Measurements from ENCODE around the gene SUN3. TPM values are rescaled to one million over a fixed set of nuclear protein-coding genes. Genes with fewer than 3 reads are reported as not detected.

SUN3 gene
- total RNA-seq, 1 experiment from 2014 or later, result not detected

DNA sequence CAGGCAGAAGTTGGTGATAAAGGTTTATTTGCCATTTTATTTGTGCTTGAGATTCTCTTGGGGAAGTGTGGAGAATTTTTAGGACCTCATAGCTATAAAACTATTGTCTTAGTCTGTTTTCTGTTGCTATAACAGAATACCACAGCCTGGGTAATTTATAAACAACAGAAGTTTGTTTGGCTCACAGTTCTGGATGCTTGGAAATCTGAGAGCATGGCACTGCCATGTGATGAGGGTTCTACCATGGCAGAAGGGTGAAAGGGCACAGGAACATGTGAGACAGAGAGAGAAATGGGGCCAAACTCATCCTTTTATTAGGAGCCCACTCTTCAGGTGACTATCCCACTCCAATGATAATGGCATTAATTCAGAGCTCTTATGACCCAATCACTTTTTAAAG is 12.3 kb downstream of the SUN3 start:
- H3K27ac ChIP-seq (ENCODE audit: low read length), result no peak overlapping the region
- H3K9ac ChIP-seq (ENCODE audit: low read length), result no peak overlapping the region
- no peaks in the 10 kb centered on the region for H3K9me3 ChIP-seq (ENCODE audit: low read length)
- H3K4me1 ChIP-seq (ENCODE audit: low read length), result no peaks in the 10 kb centered on the region; the same call in 1 of the 2 replicates
- no peak overlapping the region for H3K4me3 ChIP-seq (ENCODE audit: low read length)
- no peaks in the 10 kb centered on the region for H3K9me2 ChIP-seq (replicated peaks; ENCODE audit: insufficient read depth, low read length)
- DNase-seq, result no peak
- no peak overlapping the region for H2AFZ ChIP-seq (ENCODE audit: low read length)
- H3K27me3 ChIP-seq (ENCODE audit: low read length), result no peaks in the 10 kb centered on the region
- no peaks in the 10 kb centered on the region for H3K36me3 ChIP-seq (ENCODE audit: insufficient read depth, low read length)
- no peaks in the 10 kb centered on the region for H4K20me1 ChIP-seq (ENCODE audit: insufficient read depth, low read depth, low read length)
- H3K4me2 ChIP-seq (ENCODE audit: low read depth, low read length, poor library complexity, severe bottlenecking), result no peak overlapping the region
- no peaks in the 10 kb centered on the region for H3K79me2 ChIP-seq (ENCODE audit: low read length)

GRCh38 chr7:48011951-48012350 is 17.0 kb downstream of the SUN3 start:
- no peak for DNase-seq
- H3K9ac ChIP-seq (ENCODE audit: low read length), result no peak overlapping the region
- no peaks in the 10 kb centered on the region for H3K27me3 ChIP-seq (ENCODE audit: low read length)
- no peaks in the 10 kb centered on the region for H3K79me2 ChIP-seq (ENCODE audit: low read length)
- no peaks in the 10 kb centered on the region; the same call in 1 of the 2 replicates for H3K4me1 ChIP-seq (ENCODE audit: low read length)
- H3K9me2 ChIP-seq (replicated peaks; ENCODE audit: insufficient read depth, low read length), result no peaks in the 10 kb centered on the region
- no peaks in the 10 kb centered on the region for H3K36me3 ChIP-seq (ENCODE audit: insufficient read depth, low read length)
- no peaks in the 10 kb centered on the region for H3K9me3 ChIP-seq (ENCODE audit: low read length)
- H3K27ac ChIP-seq (ENCODE audit: low read length), result no peak overlapping the region
- no peaks in the 10 kb centered on the region for H4K20me1 ChIP-seq (ENCODE audit: insufficient read depth, low read depth, low read length)
- H3K4me2 ChIP-seq (ENCODE audit: low read depth, low read length, poor library complexity, severe bottlenecking), result no peak overlapping the region
- H2AFZ ChIP-seq (ENCODE audit: low read length), result no peak overlapping the region
- no peak overlapping the region for H3K4me3 ChIP-seq (ENCODE audit: low read length)

DNA sequence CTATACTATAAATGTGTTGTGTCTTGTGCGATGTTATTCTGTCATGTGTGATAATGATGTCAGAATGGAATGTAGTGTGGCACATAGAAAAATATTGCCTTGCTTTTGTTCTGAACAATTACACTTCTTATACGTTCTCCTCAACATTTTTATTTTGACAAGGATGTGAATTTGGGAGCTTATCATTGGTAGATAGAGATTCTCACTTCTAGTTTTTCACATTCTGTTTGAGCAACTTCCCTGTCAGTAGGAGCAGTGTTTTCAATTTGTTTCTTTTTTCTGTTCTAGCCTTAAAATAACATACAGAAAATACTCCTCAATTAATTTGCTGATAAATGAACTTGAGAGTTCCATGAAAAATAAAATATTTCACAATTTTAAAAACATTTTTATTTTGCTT is 17.6 kb downstream of the SUN3 start:
- no peak overlapping the region for H3K27ac ChIP-seq (ENCODE audit: low read length)
- no peaks in the 10 kb centered on the region for H3K79me2 ChIP-seq (ENCODE audit: low read length)
- H3K36me3 ChIP-seq (ENCODE audit: insufficient read depth, low read length), result no peaks in the 10 kb centered on the region
- no peak overlapping the region for H3K4me3 ChIP-seq (ENCODE audit: low read length)
- no peaks in the 10 kb centered on the region for H3K9me3 ChIP-seq (ENCODE audit: low read length)
- no peaks in the 10 kb centered on the region for H3K9me2 ChIP-seq (replicated peaks; ENCODE audit: insufficient read depth, low read length)
- no peaks in the 10 kb centered on the region; the same call in 1 of the 2 replicates for H3K4me1 ChIP-seq (ENCODE audit: low read length)
- no peak overlapping the region for H3K9ac ChIP-seq (ENCODE audit: low read length)
- DNase-seq, result no peak
- no peak overlapping the region for H2AFZ ChIP-seq (ENCODE audit: low read length)
- H4K20me1 ChIP-seq (ENCODE audit: insufficient read depth, low read depth, low read length), result no peaks in the 10 kb centered on the region
- H3K4me2 ChIP-seq (ENCODE audit: low read depth, low read length, poor library complexity, severe bottlenecking), result no peak overlapping the region
- no peaks in the 10 kb centered on the region for H3K27me3 ChIP-seq (ENCODE audit: low read length)

GRCh38 chr7:48009954-48010353 is 19.0 kb downstream of the SUN3 start:
- DNase-seq, result no peak
- no peaks in the 10 kb centered on the region for H3K79me2 ChIP-seq (ENCODE audit: low read length)

GRCh38 chr7:48009257-48009656 is 19.6 kb downstream of the SUN3 start:
- no peak overlapping the region for H3K4me3 ChIP-seq (ENCODE audit: low read length)
- no peaks in the 10 kb centered on the region for H3K27me3 ChIP-seq (ENCODE audit: low read length)
- no peak overlapping the region for H3K9ac ChIP-seq (ENCODE audit: low read length)
- no peaks in the 10 kb centered on the region for H3K9me3 ChIP-seq (ENCODE audit: low read length)
- DNase-seq, result no peak
- H3K9me2 ChIP-seq (replicated peaks; ENCODE audit: insufficient read depth, low read length), result no peaks in the 10 kb centered on the region
- peaks cover 11% of the 10 kb centered on the region for H3K4me1 ChIP-seq (ENCODE audit: low read length)
- H4K20me1 ChIP-seq (ENCODE audit: insufficient read depth, low read depth, low read length), result no peaks in the 10 kb centered on the region
- H3K4me2 ChIP-seq (ENCODE audit: low read depth, low read length, poor library complexity, severe bottlenecking), result no peak overlapping the region
- no peak overlapping the region for H2AFZ ChIP-seq (ENCODE audit: low read length)
- H3K27ac ChIP-seq (ENCODE audit: low read length), result no peak overlapping the region
- no peaks in the 10 kb centered on the region for H3K36me3 ChIP-seq (ENCODE audit: insufficient read depth, low read length)
- no peaks in the 10 kb centered on the region for H3K79me2 ChIP-seq (ENCODE audit: low read length)

More at GRCh38 chr7:48009954-48010353, 19.0 kb downstream of the SUN3 start:
- H3K4me1 ChIP-seq (ENCODE audit: low read length), result peaks cover 4% of the 10 kb centered on the region
- H3K9me2 ChIP-seq (replicated peaks; ENCODE audit: insufficient read depth, low read length), result no peaks in the 10 kb centered on the region
- no peaks in the 10 kb centered on the region for H3K27me3 ChIP-seq (ENCODE audit: low read length)
- H3K9me3 ChIP-seq (ENCODE audit: low read length), result no peaks in the 10 kb centered on the region
- H4K20me1 ChIP-seq (ENCODE audit: insufficient read depth, low read depth, low read length), result no peaks in the 10 kb centered on the region
- no peak overlapping the region for H3K4me3 ChIP-seq (ENCODE audit: low read length)
- no peak overlapping the region for H2AFZ ChIP-seq (ENCODE audit: low read length)
- H3K36me3 ChIP-seq (ENCODE audit: insufficient read depth, low read length), result no peaks in the 10 kb centered on the region
- no peak overlapping the region for H3K27ac ChIP-seq (ENCODE audit: low read length)
- H3K9ac ChIP-seq (ENCODE audit: low read length), result no peak overlapping the region
- no peak overlapping the region for H3K4me2 ChIP-seq (ENCODE audit: low read depth, low read length, poor library complexity, severe bottlenecking)

- H4K20me1 ChIP-seq (ENCODE audit: insufficient read depth, low read depth, low read length), result no peaks in the 10 kb centered on the region
- no peak overlapping the region for H3K4me3 ChIP-seq (ENCODE audit: low read length)
- no peak overlapping the region for H3K9ac ChIP-seq (ENCODE audit: low read length)
- no peaks in the 10 kb centered on the region for H3K9me3 ChIP-seq (ENCODE audit: low read length)
- H3K27ac ChIP-seq (ENCODE audit: low read length), result no peak overlapping the region
- no peak overlapping the region for H2AFZ ChIP-seq (ENCODE audit: low read length)
- no peaks in the 10 kb centered on the region for H3K27me3 ChIP-seq (ENCODE audit: low read length)
- no peak overlapping the region for H3K4me2 ChIP-seq (ENCODE audit: low read depth, low read length, poor library complexity, severe bottlenecking)
- H3K79me2 ChIP-seq (ENCODE audit: low read length), result no peaks in the 10 kb centered on the region
- H3K4me1 ChIP-seq (ENCODE audit: low read length), result peaks cover 25% of the 10 kb centered on the region
- H3K36me3 ChIP-seq (ENCODE audit: insufficient read depth, low read length), result no peaks in the 10 kb centered on the region
- no peaks in the 10 kb centered on the region for H3K9me2 ChIP-seq (replicated peaks; ENCODE audit: insufficient read depth, low read length)
- no peak for DNase-seq
These were observed 22.0 kb downstream of the SUN3 start for GRCh38 chr7:48006866-48007265.

GRCh38 chr7:48004638-48005037 is 24.3 kb downstream of the SUN3 start:
- Histone ChIP-seq H3K4me2 (ENCODE audit: low read depth, low read length, poor library complexity, severe bottlenecking) (peak overlapping the region; percentile 40), H2AFZ (ENCODE audit: low read length) (peak overlapping the region; percentile 44; the same call in 1 of the 2 replicates), H3K9me3 (ENCODE audit: low read length) (no peaks in the 10 kb centered on the region)

GRCh38 chr7:48004032-48004431 is 24.9 kb downstream of the SUN3 start:
- Histone ChIP-seq H4K20me1 (ENCODE audit: insufficient read depth, low read depth, low read length) (no peaks in the 10 kb centered on the region), H3K9me2 (replicated peaks; ENCODE audit: insufficient read depth, low read length) (no peaks in the 10 kb centered on the region), H3K9me3 (ENCODE audit: low read length) (no peaks in the 10 kb centered on the region), H3K27ac (ENCODE audit: low read length) (peak overlapping the region; percentile 59), H3K4me3 (ENCODE audit: low read length) (peak overlapping the region; percentile 28; the same call in 1 of the 2 replicates), H2AFZ (ENCODE audit: low read length) (peak overlapping the region; percentile 44; the same call in 1 of the 2 replicates), H3K4me2 (ENCODE audit: low read depth, low read length, poor library complexity, severe bottlenecking) (peak overlapping the region; percentile 40), H3K79me2 (ENCODE audit: low read length) (no peaks in the 10 kb centered on the region), H3K4me1 (ENCODE audit: low read length) (peaks cover 25% of the 10 kb centered on the region), H3K9ac (ENCODE audit: low read length) (peak overlapping the region; percentile 22; the same call in 1 of the 2 replicates), H3K36me3 (ENCODE audit: insufficient read depth, low read length) (no peaks in the 10 kb centered on the region), H3K27me3 (ENCODE audit: low read length) (no peaks in the 10 kb centered on the region)
- DNase-seq, result peak; percentile 72

More at GRCh38 chr7:48004638-48005037, 24.3 kb downstream of the SUN3 start:
- Histone ChIP-seq H3K4me3 (ENCODE audit: low read length) (peak overlapping the region; percentile 28; the same call in 1 of the 2 replicates), H3K27me3 (ENCODE audit: low read length) (no peaks in the 10 kb centered on the region), H3K9me2 (replicated peaks; ENCODE audit: insufficient read depth, low read length) (no peaks in the 10 kb centered on the region), H3K36me3 (ENCODE audit: insufficient read depth, low read length) (no peaks in the 10 kb centered on the region), H3K79me2 (ENCODE audit: low read length) (no peaks in the 10 kb centered on the region), H3K9ac (ENCODE audit: low read length) (peak overlapping the region; percentile 22; the same call in 1 of the 2 replicates), H4K20me1 (ENCODE audit: insufficient read depth, low read depth, low read length) (no peaks in the 10 kb centered on the region), H3K4me1 (ENCODE audit: low read length) (peaks cover 25% of the 10 kb centered on the region), H3K27ac (ENCODE audit: low read length) (peak overlapping the region; percentile 59)
- peak; percentile 49 for DNase-seq
